IgD-negative memory B cell (primary cell): Measurements from ENCODE around the gene GNAT2. TPM values are rescaled to one million over a fixed set of nuclear protein-coding genes. Genes with fewer than 3 reads are reported as not detected.

Experiments
- H3K27ac Mint-ChIP-seq, 3 donors: one replicate each; pipeline ENCODE4 v1.8.0; 2020 to 2022; ENCODE audit warnings: mild to moderate bottlenecking in 3 of 3, mixed read lengths in 3 of 3, moderate library complexity in 1 of 3
- H3K27me3 Mint-ChIP-seq: one replicate; pipeline ENCODE4 v1.8.0; 2021; ENCODE audit warnings: mixed read lengths
- H3K36me3 Mint-ChIP-seq: one replicate; pipeline ENCODE4 v1.8.0; 2020; ENCODE audit warnings: mild to moderate bottlenecking, mixed read lengths
- H3K4me1 Mint-ChIP-seq, 3 donors: one replicate each; pipeline ENCODE4 v1.8.0; 2020 to 2022; ENCODE audit warnings: mixed read lengths in 3 of 3, mild to moderate bottlenecking in 1 of 3
- H3K4me3 Mint-ChIP-seq, 4 donors: one replicate each; pipeline ENCODE4 v1.8.0; 2020 to 2022; ENCODE audit warnings: mild to moderate bottlenecking in 4 of 4, mixed read lengths in 4 of 4, moderate library complexity in 3 of 4
- H3K9me3 Mint-ChIP-seq, 3 donors: one replicate each; pipeline ENCODE4 v1.8.0; 2020 to 2021; ENCODE audit warnings: mixed read lengths in 3 of 3, mild to moderate bottlenecking in 1 of 3
- polyA plus RNA-seq: library from polyadenylated mRNA; unstranded; fragments of 300-500 nt; fragmentation: Illumina TruSeq; gene quantifications from one replicate; pipeline ENCODE4 v1.2.3, GENCODE V29; 2021

Gene GNAT2
- polyA plus RNA-seq, 1 donor from 2014 or later, result not detected

GRCh38 chr1:109615879-109616278, 3.5 kb downstream of the GNAT2 start:
- Mint-ChIP-seq H3K36me3 (peaks cover 3% of the 10 kb centered on the region), H3K4me1 (peaks cover 15 to 32% (median 20%) of the 10 kb centered on the region in 3 donors), H3K4me3 (peak overlapping the region in 3 of 4 donors; percentile 27 to 65 (median 37)), H3K27me3 (no peaks in the 10 kb centered on the region), H3K27ac (peak overlapping the region; percentile 18 to 86 (median 69)), H3K9me3 (no peaks in the 10 kb centered on the region)

- no peak overlapping the region for H3K4me3 Mint-ChIP-seq
- peaks cover 3% of the 10 kb centered on the region for H3K36me3 Mint-ChIP-seq
- H3K4me1 Mint-ChIP-seq, result peaks cover 10 to 23% (median 10%) of the 10 kb centered on the region in 3 donors
- no peaks in the 10 kb centered on the region for H3K9me3 Mint-ChIP-seq
- H3K27ac Mint-ChIP-seq, result no peak overlapping the region
- no peaks in the 10 kb centered on the region for H3K27me3 Mint-ChIP-seq
Measured at GRCh38 chr1:109613361-109614147, 5.9 kb downstream of the GNAT2 start.

- no peak overlapping the region for H3K27ac Mint-ChIP-seq
- H3K9me3 Mint-ChIP-seq, result no peaks in the 10 kb centered on the region
- H3K4me3 Mint-ChIP-seq, result peak overlapping the region in 1 of 4 donors; percentile 34
- peaks cover 3% of the 10 kb centered on the region for H3K36me3 Mint-ChIP-seq
- peaks cover 8 to 9% (median 8%) of the 10 kb centered on the region in 3 donors for H3K4me1 Mint-ChIP-seq
- H3K27me3 Mint-ChIP-seq, result no peaks in the 10 kb centered on the region
Measured at GRCh38 chr1:109611308-109611990, 8.0 kb downstream of the GNAT2 start.

GRCh38 chr1:109610609-109611307, 8.7 kb downstream of the GNAT2 start:
- Mint-ChIP-seq H3K27ac (no peak overlapping the region), H3K9me3 (no peaks in the 10 kb centered on the region), H3K27me3 (no peaks in the 10 kb centered on the region), H3K36me3 (peaks cover 3% of the 10 kb centered on the region), H3K4me1 (peaks cover 2% of the 10 kb centered on the region in 3 donors), H3K4me3 (no peak overlapping the region)

GRCh38 chr1:109609881-109610280, 9.5 kb downstream of the GNAT2 start:
- H3K4me3 Mint-ChIP-seq, result no peak overlapping the region
- H3K9me3 Mint-ChIP-seq, result no peaks in the 10 kb centered on the region
- no peak overlapping the region for H3K27ac Mint-ChIP-seq
- H3K27me3 Mint-ChIP-seq, result no peaks in the 10 kb centered on the region
- peaks cover 3% of the 10 kb centered on the region for H3K36me3 Mint-ChIP-seq
- H3K4me1 Mint-ChIP-seq, result peaks cover 0 to 2% (median 0%) of the 10 kb centered on the region in 3 donors

GRCh38 chr1:109605381-109605780, 14.0 kb downstream of the GNAT2 start:
- H3K4me1 Mint-ChIP-seq, result peaks cover 0 to 2% (median 0%) of the 10 kb centered on the region in 3 donors
- no peaks in the 10 kb centered on the region for H3K9me3 Mint-ChIP-seq
- H3K27me3 Mint-ChIP-seq, result no peaks in the 10 kb centered on the region
- H3K4me3 Mint-ChIP-seq, result no peak overlapping the region
- H3K36me3 Mint-ChIP-seq, result peaks cover 4% of the 10 kb centered on the region
- peak overlapping the region in 1 of 3 donors; percentile 5 for H3K27ac Mint-ChIP-seq

- Mint-ChIP-seq H3K4me3 (no peak overlapping the region), H3K27me3 (no peaks in the 10 kb centered on the region), H3K9me3 (no peaks in the 10 kb centered on the region), H3K4me1 (peaks cover 0 to 2% (median 0%) of the 10 kb centered on the region in 3 donors), H3K36me3 (peaks cover 7% of the 10 kb centered on the region), H3K27ac (peak overlapping the region in 1 of 3 donors; percentile 40)
Measured at GRCh38 chr1:109603229-109603628, 16.2 kb downstream of the GNAT2 start.

- no peaks in the 10 kb centered on the region for H3K9me3 Mint-ChIP-seq
- H3K27ac Mint-ChIP-seq, result no peak overlapping the region
- H3K4me3 Mint-ChIP-seq, result no peak overlapping the region
- no peaks in the 10 kb centered on the region for H3K27me3 Mint-ChIP-seq
- peaks cover 11% of the 10 kb centered on the region for H3K36me3 Mint-ChIP-seq
- H3K4me1 Mint-ChIP-seq, result peaks cover 0 to 2% (median 0%) of the 10 kb centered on the region in 3 donors
Measured at GRCh38 chr1:109598655-109599054, 20.8 kb downstream of the GNAT2 start.

- Mint-ChIP-seq H3K4me1 (peaks cover 0 to 2% (median 0%) of the 10 kb centered on the region in 3 donors), H3K27ac (no peak overlapping the region), H3K9me3 (no peaks in the 10 kb centered on the region), H3K4me3 (no peak overlapping the region), H3K27me3 (no peaks in the 10 kb centered on the region), H3K36me3 (peaks cover 12% of the 10 kb centered on the region)
Measured at GRCh38 chr1:109598156-109598555, 21.3 kb downstream of the GNAT2 start.

- Mint-ChIP-seq H3K4me1 (peaks cover 0 to 2% (median 0%) of the 10 kb centered on the region in 3 donors), H3K27me3 (no peaks in the 10 kb centered on the region), H3K9me3 (no peaks in the 10 kb centered on the region), H3K27ac (no peak overlapping the region), H3K4me3 (no peak overlapping the region), H3K36me3 (peaks cover 14% of the 10 kb centered on the region)
Measured at GRCh38 chr1:109595531-109595930, 23.9 kb downstream of the GNAT2 start.

GRCh38 chr1:109592916-109593315, 26.5 kb downstream of the GNAT2 start:
- Mint-ChIP-seq H3K27ac (no peak overlapping the region), H3K27me3 (no peaks in the 10 kb centered on the region), H3K4me1 (peaks cover 0 to 3% (median 0%) of the 10 kb centered on the region in 3 donors), H3K36me3 (peaks cover 10% of the 10 kb centered on the region), H3K4me3 (no peak overlapping the region), H3K9me3 (no peaks in the 10 kb centered on the region)

- no peak overlapping the region for H3K27ac Mint-ChIP-seq
- no peaks in the 10 kb centered on the region for H3K9me3 Mint-ChIP-seq
- no peaks in the 10 kb centered on the region for H3K27me3 Mint-ChIP-seq
- no peak overlapping the region for H3K4me3 Mint-ChIP-seq
- H3K36me3 Mint-ChIP-seq, result peaks cover 14% of the 10 kb centered on the region
- peaks cover 0 to 2% (median 0%) of the 10 kb centered on the region in 3 donors for H3K4me1 Mint-ChIP-seq
Measured at GRCh38 chr1:109589679-109590078, 29.7 kb downstream of the GNAT2 start.

GRCh38 chr1:109589177-109589576, 30.2 kb downstream of the GNAT2 start:
- peaks cover 14% of the 10 kb centered on the region for H3K36me3 Mint-ChIP-seq
- no peaks in the 10 kb centered on the region for H3K27me3 Mint-ChIP-seq
- no peak overlapping the region for H3K4me3 Mint-ChIP-seq
- H3K27ac Mint-ChIP-seq, result no peak overlapping the region
- no peaks in the 10 kb centered on the region for H3K9me3 Mint-ChIP-seq
- peaks cover 0 to 2% (median 0%) of the 10 kb centered on the region in 3 donors for H3K4me1 Mint-ChIP-seq

- H3K27ac Mint-ChIP-seq, result peak overlapping the region in 1 of 3 donors; percentile 86
Measured at GRCh38 chr1:109586055-109586454, 33.4 kb downstream of the GNAT2 start.

GRCh38 chr1:109584766-109585165, 34.6 kb downstream of the GNAT2 start:
- Mint-ChIP-seq H3K4me3 (no peak overlapping the region), H3K27me3 (no peaks in the 10 kb centered on the region), H3K9me3 (no peaks in the 10 kb centered on the region), H3K4me1 (peaks cover 0 to 2% (median 0%) of the 10 kb centered on the region in 3 donors), H3K36me3 (peaks cover 8% of the 10 kb centered on the region), H3K27ac (peak overlapping the region in 1 of 3 donors; percentile 13)

More at GRCh38 chr1:109586055-109586454, 33.4 kb downstream of the GNAT2 start:
- no peaks in the 10 kb centered on the region for H3K27me3 Mint-ChIP-seq
- H3K9me3 Mint-ChIP-seq, result no peaks in the 10 kb centered on the region
- H3K36me3 Mint-ChIP-seq, result peaks cover 9% of the 10 kb centered on the region
- no peak overlapping the region for H3K4me3 Mint-ChIP-seq
- peaks cover 0 to 2% (median 0%) of the 10 kb centered on the region in 3 donors for H3K4me1 Mint-ChIP-seq
